Activated B cell treated with CpG ODN at 0.5 μM for 24 hours (primary cell): ENCODE measurements around the gene PRDM16. TPM values are rescaled to one million over a fixed set of nuclear protein-coding genes. Genes with fewer than 3 reads are reported as not detected.
"Not testable (repeated sequence)": the region's sequence is repeated elsewhere in the genome, so short reads cannot be mapped to it uniquely, and the experiment has no call there.

Source experiments
- ATAC-seq: fragments of 200-7000 bp; cut with Tn5 transposase; one replicate; pipeline ENCODE4 v1.10.0; 2021; ENCODE audit warnings: low read depth, mild to moderate bottlenecking, moderate library complexity
- CTCF ChIA-PET: fragments of 350-600 bp; sonication (Branson Sonifier 250); formaldehyde crosslinking; loops from one replicate; lab custom pipeline; 2021; ENCODE audit warnings: antibody characterized with exemption; lab: Charles Lee
- POLR2A ChIA-PET: fragments of 350-600 bp; sonication (Branson Sonifier 250); formaldehyde crosslinking; loops from one replicate; lab custom pipeline; 2021; ENCODE audit warnings: antibody characterized with exemption; lab: Charles Lee
- DNase-seq: peaks from one replicate; pipeline ENCODE4 v3.0.0; 2022
- H3K27ac Mint-ChIP-seq: one replicate; pipeline ENCODE4 v1.8.0; 2020; ENCODE audit warnings: mixed read lengths
- H3K27me3 Mint-ChIP-seq: one replicate; pipeline ENCODE4 v1.8.0; 2021; ENCODE audit warnings: mixed read lengths
- H3K36me3 Mint-ChIP-seq: one replicate; pipeline ENCODE4 v1.8.0; 2021; ENCODE audit warnings: low read depth, mixed read lengths
- H3K4me1 Mint-ChIP-seq: one replicate; pipeline ENCODE4 v1.8.0; 2021; ENCODE audit warnings: mixed read lengths
- H3K4me3 Mint-ChIP-seq: one replicate; pipeline ENCODE4 v1.8.0; 2020; ENCODE audit warnings: mild to moderate bottlenecking, mixed read lengths
- H3K9me3 Mint-ChIP-seq: one replicate; pipeline ENCODE4 v1.8.0; 2020; ENCODE audit warnings: mixed read lengths
- CTCF ChIP-seq: fragments of 200-600 bp; IDR thresholded peaks from one replicate; pipeline ENCODE4 v1.8.0; 2022; ENCODE audit warnings: antibody characterized with exemption, mild to moderate bottlenecking
- intact Hi-C: fragments of 100-400 bp; cut with micrococcal nuclease; formaldehyde crosslinking; loops from one replicate; pipeline ENCODE4 v1.15.1; 2024
- total RNA-seq: library from RNA; stranded (reverse); gene quantifications from 2 replicates; pipeline ENCODE4 v1.2.3, GENCODE V29; 2022

The PRDM16 gene
- total RNA-seq, 1 donor from 2014 or later, result not detected

GRCh38 chr1:3087049-3087448 is 18.0 kb downstream of the PRDM16 start:
- no peaks in the 10 kb centered on the region for H3K27me3 Mint-ChIP-seq
- no peak for DNase-seq
- H3K36me3 Mint-ChIP-seq, result no peaks in the 10 kb centered on the region
- no peak for TF ChIP-seq CTCF
- ChIA-PET POLR2A (no interaction called here), CTCF (no interaction called here)
- no peaks in the 10 kb centered on the region for H3K9me3 Mint-ChIP-seq
- intact Hi-C loops, result no loop called here
- no peak overlapping the region for H3K27ac Mint-ChIP-seq
- no peak for ATAC-seq
- no peaks in the 10 kb centered on the region for H3K4me1 Mint-ChIP-seq
- H3K4me3 Mint-ChIP-seq, result no peak overlapping the region

GRCh38 chr1:3087946-3088668 is 19.1 kb downstream of the PRDM16 start:
- POLR2A ChIA-PET, H3K9me3 Mint-ChIP-seq, CTCF ChIA-PET, H3K4me1 Mint-ChIP-seq, H3K27me3 Mint-ChIP-seq, ATAC-seq, DNase-seq, intact Hi-C loops, H3K27ac Mint-ChIP-seq, H3K4me3 Mint-ChIP-seq, H3K36me3 Mint-ChIP-seq: not testable (repeated sequence)

- no peak for TF ChIP-seq CTCF
- CTCF ChIA-PET, result no interaction called here
- no peak overlapping the region for H3K4me3 Mint-ChIP-seq
- no peak for ATAC-seq
- H3K4me1 Mint-ChIP-seq, result no peaks in the 10 kb centered on the region
- no peak for DNase-seq
- H3K27ac Mint-ChIP-seq, result no peak overlapping the region
- intact Hi-C loops, result no loop called here
- H3K9me3 Mint-ChIP-seq, result no peaks in the 10 kb centered on the region
- POLR2A ChIA-PET, result no interaction called here
- H3K36me3 Mint-ChIP-seq, result no peaks in the 10 kb centered on the region
- peaks cover 3% of the 10 kb centered on the region for H3K27me3 Mint-ChIP-seq
Measured at GRCh38 chr1:3089490-3089889, 20.5 kb downstream of the PRDM16 start.

GRCh38 chr1:3091334-3091733 is 22.3 kb downstream of the PRDM16 start:
- ChIA-PET CTCF (no interaction called here), POLR2A (no interaction called here)
- no peak for TF ChIP-seq CTCF
- Mint-ChIP-seq H3K27me3 (peaks cover 3% of the 10 kb centered on the region), H3K9me3 (no peaks in the 10 kb centered on the region), H3K36me3 (no peaks in the 10 kb centered on the region), H3K4me1 (no peaks in the 10 kb centered on the region), H3K27ac (no peak overlapping the region), H3K4me3 (no peak overlapping the region)
- no peak for DNase-seq
- intact Hi-C loops, result no loop called here
- no peak for ATAC-seq

- ATAC-seq, result no peak
- no peak for TF ChIP-seq CTCF
- Mint-ChIP-seq H3K27me3 (peaks cover 7% of the 10 kb centered on the region), H3K4me1 (no peaks in the 10 kb centered on the region), H3K27ac (no peak overlapping the region), H3K4me3 (no peak overlapping the region), H3K9me3 (no peaks in the 10 kb centered on the region), H3K36me3 (no peaks in the 10 kb centered on the region)
- intact Hi-C loops, result no loop called here
- DNase-seq, result no peak
- CTCF ChIA-PET, result no interaction called here
- POLR2A ChIA-PET, result no interaction called here
Measured at GRCh38 chr1:3092530-3092929, 23.5 kb downstream of the PRDM16 start.
